SK-N-SH treated with all-trans-retinoic acid at 6 μM for 48 hours (cell line): ENCODE measurements around the gene KRTAP17-1.

Experiments
- ATAC-seq: fragments of 200-7000 bp; cut with Tn5 transposase; 3 replicates; pipeline ENCODE4 v1.9.1; 2020; ENCODE audit warnings: mild to moderate bottlenecking, moderate library complexity
- BACH2 ChIP-seq: fragments of 250-450 bp; sonication (Bioruptor Pico); IDR thresholded peaks from 2 replicates; pipeline ENCODE4 v1.9.0; 2021; ENCODE audit warnings: mild to moderate bottlenecking, borderline replicate concordance
- CREB5 ChIP-seq: fragments of 250-450 bp; sonication (Bioruptor Pico); IDR thresholded peaks from 2 replicates; pipeline ENCODE4 v1.5.1; 2020; ENCODE audit warnings: low read depth, mild to moderate bottlenecking, moderate library complexity
- CSDC2 ChIP-seq: fragments of 250-450 bp; sonication (Bioruptor Pico); IDR thresholded peaks from 2 replicates; pipeline ENCODE4 v1.5.0; 2020; ENCODE audit warnings: mild to moderate bottlenecking, moderate library complexity
- CSRNP3 ChIP-seq: fragments of 250-450 bp; sonication (Bioruptor Pico); IDR thresholded peaks from 2 replicates; pipeline ENCODE4 v1.5.1; 2021; ENCODE audit warnings: mild to moderate bottlenecking, moderate library complexity
- ESRRG ChIP-seq: fragments of 250-450 bp; sonication (Bioruptor Pico); IDR thresholded peaks from 2 replicates; pipeline ENCODE4 v1.6.1; 2021; ENCODE audit warnings: mild to moderate bottlenecking
- GLIS3 ChIP-seq: fragments of 250-450 bp; sonication (Bioruptor Pico); IDR thresholded peaks from 2 replicates; pipeline ENCODE4 v1.5.0; 2020; ENCODE audit warnings: mild to moderate bottlenecking, moderate library complexity
- ISL1 ChIP-seq: fragments of 250-450 bp; sonication (Bioruptor Pico); IDR thresholded peaks from 2 replicates; pipeline ENCODE4 v2.1.2; 2022; ENCODE audit warnings: mild to moderate bottlenecking, moderate library complexity
- PATZ1 ChIP-seq: fragments of 250-450 bp; sonication (Bioruptor Pico); IDR thresholded peaks from 2 replicates; pipeline ENCODE4 v1.8.0; 2020; ENCODE audit warnings: mild to moderate bottlenecking, moderate library complexity, borderline replicate concordance
- POU6F1 ChIP-seq: fragments of 250-450 bp; sonication (Bioruptor Pico); IDR thresholded peaks from 2 replicates; pipeline ENCODE4 v1.8.0; 2021; ENCODE audit warnings: low read depth, mild to moderate bottlenecking, moderate library complexity, borderline replicate concordance
- PPARA ChIP-seq: fragments of 250-450 bp; sonication (Bioruptor Pico); IDR thresholded peaks from 2 replicates; pipeline ENCODE4 v1.5.0; 2020; ENCODE audit warnings: mild to moderate bottlenecking, borderline replicate concordance
- RARB ChIP-seq: fragments of 250-450 bp; sonication (Bioruptor Pico); IDR thresholded peaks from 2 replicates; pipeline ENCODE4 v1.8.0; 2021; ENCODE audit warnings: mild to moderate bottlenecking, moderate library complexity
- TOX ChIP-seq: fragments of 250-450 bp; sonication (Bioruptor Pico); IDR thresholded peaks from 2 replicates; pipeline ENCODE4 v1.8.0; 2021; ENCODE audit warnings: mild to moderate bottlenecking, moderate library complexity, borderline replicate concordance
- TSHZ2 ChIP-seq: fragments of 250-450 bp; sonication (Bioruptor Pico); IDR thresholded peaks from 2 replicates; pipeline ENCODE4 v1.5.0; 2020; ENCODE audit warnings: mild to moderate bottlenecking, moderate library complexity
- ZFP3 ChIP-seq: fragments of 250-450 bp; sonication (Bioruptor Pico); IDR thresholded peaks from 2 replicates; pipeline ENCODE4 v1.5.0; 2020; ENCODE audit warnings: mild to moderate bottlenecking, moderate library complexity
- ZFP30 ChIP-seq: fragments of 450-650 bp; formaldehyde crosslinking; IDR thresholded peaks from 2 replicates; pipeline ENCODE4 v1.5.0; 2022; ENCODE audit warnings: mild to moderate bottlenecking, moderate library complexity
- ZNF565 ChIP-seq: fragments of 450-650 bp; formaldehyde crosslinking; conservative IDR thresholded peaks from 2 replicates; pipeline ENCODE4 v1.5.0; 2020; ENCODE audit warnings: low read depth, mild to moderate bottlenecking, moderate library complexity
- ZNF8 ChIP-seq: fragments of 450-650 bp; formaldehyde crosslinking; IDR thresholded peaks from 2 replicates; pipeline ENCODE4 v1.5.0; 2020; ENCODE audit warnings: mild to moderate bottlenecking, moderate library complexity

KRTAP17-1 gene

GRCh38 chr17:41324180-41325075 is 8.9 kb upstream of the KRTAP17-1 start:
- ATAC-seq, result peak; percentile 38; the same call in 2 of the 3 replicates
- TF ChIP-seq RARB (CRISPR knock-in tag), result no peak
- no peak for TF ChIP-seq ZNF8
- no peak for TF ChIP-seq PATZ1

- ATAC-seq, result no peak
- TF ChIP-seq CSRNP3 (CRISPR knock-in tag) (no peak), TSHZ2 (CRISPR knock-in tag) (no peak), CREB5 (CRISPR knock-in tag) (no peak), TOX (CRISPR knock-in tag) (no peak), PPARA (no peak), BACH2 (no peak), GLIS3 (CRISPR knock-in tag) (no peak), ESRRG (no peak), CSDC2 (CRISPR knock-in tag) (no peak), ZFP30 (no peak), POU6F1 (CRISPR knock-in tag) (no peak), ZNF565 (no peak), ZFP3 (no peak)
These were observed 7.7 kb upstream of the KRTAP17-1 start for GRCh38 chr17:41322903-41323895.

GRCh38 chr17:41322094-41322902 is 6.8 kb upstream of the KRTAP17-1 start:
- peak; percentile 85 for ATAC-seq
- TF ChIP-seq GLIS3 (CRISPR knock-in tag) (no peak), PATZ1 (no peak), ISL1 (CRISPR knock-in tag) (no peak), POU6F1 (CRISPR knock-in tag) (no peak), CSDC2 (CRISPR knock-in tag) (no peak)
